ENCODE data around the gene CYP11A1.
"Not testable (repeated sequence)": the region's sequence is repeated elsewhere in the genome, so short reads cannot be mapped to it uniquely, and the experiment has no call there.

The CYP11A1 gene

DNA sequence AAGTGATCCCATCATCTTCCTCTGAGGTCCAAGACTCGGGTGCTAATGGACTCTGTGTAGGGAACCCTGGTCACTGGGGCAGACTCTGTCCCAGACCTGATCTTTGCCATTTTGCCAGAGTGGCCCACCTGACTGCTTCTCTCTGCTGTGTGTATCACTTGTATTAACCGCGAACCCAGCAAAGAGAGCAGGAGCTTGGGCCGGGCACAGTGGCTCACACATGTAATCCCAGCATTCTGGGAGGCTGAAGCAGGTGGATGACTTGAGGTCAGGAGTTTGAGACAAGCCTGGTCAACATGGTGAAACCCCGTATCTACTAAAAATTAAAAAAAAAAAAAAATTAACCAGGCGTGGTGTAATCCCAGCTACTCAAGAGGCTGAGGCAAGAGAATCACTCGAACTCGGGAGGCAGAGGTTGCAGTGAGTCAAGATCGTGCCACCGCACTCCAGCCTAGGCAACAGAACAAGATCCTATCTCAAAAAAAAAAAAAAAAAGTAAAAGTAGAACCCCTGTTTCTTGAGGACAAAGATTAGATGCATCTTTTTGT is 32.9 kb upstream of the CYP11A1 start:
- DNase-seq: no peak

DNA sequence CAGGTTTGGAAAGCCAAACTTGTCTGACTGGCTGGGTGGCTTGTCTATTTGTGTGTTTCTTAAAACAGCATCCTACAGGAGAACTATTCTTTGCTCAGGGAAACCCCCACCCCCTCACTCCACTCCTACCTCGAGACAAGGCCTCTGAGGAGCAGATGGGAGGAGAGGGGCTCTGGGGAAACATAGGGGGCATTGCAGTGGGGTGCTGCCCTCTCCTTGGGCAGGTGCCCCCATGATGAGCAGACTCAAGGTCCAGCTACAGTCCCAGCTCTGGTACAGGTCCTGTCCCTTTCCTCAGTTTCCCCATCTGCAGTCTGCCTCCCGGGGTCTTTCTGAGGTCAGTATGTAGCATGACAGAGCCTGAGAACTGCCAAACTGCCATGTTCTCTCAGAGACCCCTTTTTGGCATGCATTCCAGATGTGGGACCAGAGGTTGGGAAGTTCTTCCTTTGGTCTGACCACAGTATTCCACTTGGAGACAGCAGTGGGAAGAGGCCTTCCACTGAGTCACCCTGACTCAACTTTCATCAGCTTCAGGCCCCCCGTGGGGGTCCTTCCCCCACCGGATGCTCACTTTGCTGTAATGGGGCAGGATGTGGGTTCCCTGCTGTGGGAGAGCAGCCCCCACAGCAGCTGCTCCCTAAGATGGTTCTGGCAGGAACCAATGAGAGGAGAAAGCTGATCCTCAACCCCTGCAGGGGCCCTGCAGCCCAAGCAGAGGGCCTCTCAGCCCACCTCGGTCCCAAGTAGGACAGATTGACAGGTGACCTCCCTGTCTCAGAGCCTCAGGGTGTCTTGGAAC is 32.3 kb upstream of the CYP11A1 start:
- DNase-seq: peak; percentile 39

DNA sequence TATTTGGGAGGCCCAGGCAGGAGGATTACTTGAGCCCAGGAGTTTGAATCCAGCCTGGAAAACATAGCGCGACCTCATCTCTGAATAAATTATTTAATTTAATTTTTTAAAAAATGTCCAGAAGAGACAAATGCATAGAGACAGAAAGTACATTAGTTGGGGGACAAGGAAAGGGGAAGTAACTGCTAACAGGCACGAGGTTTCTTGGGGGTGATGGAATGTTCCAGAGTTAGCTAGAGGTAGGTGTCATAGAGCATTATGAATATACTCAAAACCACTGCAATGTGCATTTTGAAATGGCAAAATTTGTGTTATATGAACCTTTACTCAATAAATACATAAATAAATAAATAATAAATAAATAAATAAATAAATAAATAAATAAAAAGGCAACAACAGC is 31.7 kb upstream of the CYP11A1 start:
- DNase-seq: no peak

DNA sequence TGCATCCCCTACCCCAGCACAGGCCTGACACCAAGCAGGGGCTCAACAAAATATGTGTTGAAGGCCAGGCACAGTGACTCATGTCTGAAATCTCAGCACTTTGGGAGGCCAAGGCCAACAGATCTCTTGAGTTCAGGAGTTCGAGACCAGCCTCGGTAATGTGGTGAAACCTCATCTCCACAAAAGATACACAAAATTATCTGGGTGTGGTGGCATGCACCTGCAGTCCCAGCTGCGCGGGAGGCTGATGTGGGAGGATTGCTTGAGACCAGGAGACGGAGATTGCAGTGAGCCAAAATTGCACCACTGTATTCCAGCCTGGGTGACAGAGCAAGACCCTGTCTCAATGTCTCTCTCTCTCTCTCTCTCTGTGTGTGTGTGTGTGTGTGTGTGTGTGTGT is 30.7 kb upstream of the CYP11A1 start:
- DNase-seq: no peak

DNA sequence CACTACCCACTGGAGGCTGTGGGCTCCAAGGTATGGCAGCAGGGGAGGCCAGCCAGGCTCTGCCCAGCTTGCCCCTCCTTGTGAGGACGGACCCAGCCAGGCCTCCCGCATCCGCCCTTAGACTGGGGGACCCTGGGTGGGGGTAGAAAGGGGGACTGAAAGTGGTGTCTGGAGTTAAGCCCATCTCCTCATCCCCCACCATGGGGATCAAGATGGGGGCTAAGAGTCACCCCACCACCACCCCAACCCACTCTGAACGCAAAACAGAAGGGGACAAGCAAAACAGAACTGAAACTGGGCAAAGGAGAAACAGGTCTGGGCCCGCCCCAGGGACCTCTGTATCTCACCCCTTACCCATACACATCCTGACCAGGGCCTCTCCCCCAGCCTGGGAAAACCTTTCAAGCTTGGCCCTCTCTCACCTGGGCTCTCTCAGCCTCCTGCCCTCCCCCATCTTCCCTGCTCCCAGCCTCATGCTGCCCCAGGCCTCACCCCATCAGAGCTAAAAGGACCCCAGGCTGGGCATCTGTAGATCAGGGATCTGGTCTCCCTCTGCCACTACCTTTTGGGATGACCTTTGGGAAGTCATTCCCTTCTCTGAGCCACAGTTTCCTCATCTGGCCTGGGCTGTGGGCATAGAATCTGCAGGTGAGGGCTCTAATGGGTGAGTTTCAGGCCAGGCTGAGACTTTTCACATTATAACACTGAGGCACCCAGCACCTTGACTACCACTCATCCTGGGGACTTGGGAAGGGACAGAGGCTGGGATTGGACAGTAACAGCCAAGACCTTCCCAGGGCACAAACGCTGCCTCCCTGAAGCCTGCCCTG is 30.0 kb upstream of the CYP11A1 start:
- no peak for DNase-seq

DNA sequence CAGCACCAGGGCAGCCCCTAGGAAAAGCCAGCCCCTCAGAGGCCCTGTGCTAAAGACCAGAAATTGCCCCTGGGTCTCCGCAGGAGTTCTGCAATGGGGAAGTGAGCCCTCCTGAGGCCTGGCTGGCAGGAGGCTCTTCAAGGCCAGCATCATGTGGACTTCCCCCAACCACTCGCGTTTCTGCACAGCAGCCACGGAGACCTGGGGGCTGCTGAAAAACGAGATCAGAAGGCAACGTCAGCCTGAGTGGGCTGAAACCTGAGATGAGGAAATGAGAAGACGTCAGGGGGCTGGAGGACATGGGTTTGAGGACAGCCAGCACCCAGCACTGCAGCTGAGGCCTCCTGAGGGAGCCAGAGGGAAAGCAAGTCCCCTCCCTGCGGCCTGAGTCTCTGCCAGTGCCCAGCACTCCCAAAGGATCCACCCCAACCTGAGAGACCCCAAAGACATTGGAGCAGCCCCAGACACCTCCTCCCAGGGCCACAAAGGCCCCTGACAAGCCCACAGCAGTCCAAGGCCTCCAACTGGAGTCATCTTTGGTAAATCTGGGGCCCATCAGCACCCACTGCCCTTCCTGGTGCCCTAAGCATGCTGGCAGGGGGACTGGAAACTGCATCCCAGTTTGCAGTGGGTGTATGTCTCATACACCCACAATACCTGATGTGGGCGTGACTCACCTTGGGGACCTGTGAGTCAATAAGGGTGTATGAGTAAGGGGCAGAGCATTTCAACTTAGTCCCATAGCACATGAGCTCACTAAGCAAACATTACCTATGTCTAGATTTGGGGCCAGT is 29.2 kb upstream of the CYP11A1 start:
- peak; percentile 91 for DNase-seq

DNA sequence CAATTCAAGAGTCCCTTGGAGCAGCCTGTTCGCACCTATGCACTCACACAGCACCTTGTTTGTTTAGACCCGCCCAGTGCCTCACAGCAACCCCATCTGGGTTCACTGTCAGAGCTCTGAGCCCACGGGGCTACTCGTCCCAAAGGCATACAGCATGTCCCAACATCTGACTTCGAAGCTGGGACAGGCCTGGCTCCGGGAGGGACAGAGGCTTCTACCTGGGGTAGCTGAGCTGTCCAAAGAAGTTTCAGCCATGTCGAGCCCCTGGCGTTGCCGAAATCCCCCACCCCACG is 28.6 kb upstream of the CYP11A1 start:
- DNase-seq: no peak

DNA sequence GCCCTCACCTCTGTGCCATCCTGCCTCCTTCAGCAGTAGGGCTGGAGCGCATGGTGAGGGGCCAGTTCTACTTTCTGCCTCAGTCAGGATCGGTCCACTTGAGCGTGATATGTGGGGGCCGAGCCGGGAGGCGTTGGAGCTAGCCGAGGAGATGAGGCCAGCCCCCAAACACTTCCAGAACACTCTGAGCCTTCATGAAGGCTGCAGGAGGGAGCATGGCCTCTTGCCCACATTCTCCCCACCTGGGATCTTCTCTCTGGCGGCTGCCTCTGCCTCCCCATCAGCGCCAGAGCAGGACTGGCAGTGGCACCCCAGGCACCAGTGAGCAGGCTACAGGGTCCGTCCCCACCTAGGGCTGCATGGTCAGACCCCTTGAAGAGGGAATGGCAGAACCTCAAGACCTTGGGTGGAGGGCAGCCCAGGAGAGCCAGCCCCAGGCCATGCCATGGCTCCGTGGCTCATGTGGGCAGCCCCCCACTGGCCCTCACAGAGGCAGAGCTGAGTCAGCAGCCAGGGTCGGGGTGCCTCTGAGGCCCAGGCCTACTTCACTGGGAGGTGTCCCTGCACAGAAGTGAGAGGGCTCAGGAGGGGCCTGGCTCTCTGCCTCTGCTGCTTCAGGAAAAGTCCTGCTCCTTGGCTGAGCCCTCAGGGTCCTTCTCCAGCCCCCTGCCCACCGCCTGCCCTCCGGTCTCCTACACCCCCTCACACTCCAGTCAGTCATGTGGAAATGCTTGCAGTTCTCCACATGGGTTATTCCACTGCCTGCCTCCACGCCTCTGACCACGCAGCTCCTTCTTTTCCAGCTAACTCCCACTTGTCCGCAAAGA is 28.1 kb upstream of the CYP11A1 start:
- no peak for DNase-seq

DNA sequence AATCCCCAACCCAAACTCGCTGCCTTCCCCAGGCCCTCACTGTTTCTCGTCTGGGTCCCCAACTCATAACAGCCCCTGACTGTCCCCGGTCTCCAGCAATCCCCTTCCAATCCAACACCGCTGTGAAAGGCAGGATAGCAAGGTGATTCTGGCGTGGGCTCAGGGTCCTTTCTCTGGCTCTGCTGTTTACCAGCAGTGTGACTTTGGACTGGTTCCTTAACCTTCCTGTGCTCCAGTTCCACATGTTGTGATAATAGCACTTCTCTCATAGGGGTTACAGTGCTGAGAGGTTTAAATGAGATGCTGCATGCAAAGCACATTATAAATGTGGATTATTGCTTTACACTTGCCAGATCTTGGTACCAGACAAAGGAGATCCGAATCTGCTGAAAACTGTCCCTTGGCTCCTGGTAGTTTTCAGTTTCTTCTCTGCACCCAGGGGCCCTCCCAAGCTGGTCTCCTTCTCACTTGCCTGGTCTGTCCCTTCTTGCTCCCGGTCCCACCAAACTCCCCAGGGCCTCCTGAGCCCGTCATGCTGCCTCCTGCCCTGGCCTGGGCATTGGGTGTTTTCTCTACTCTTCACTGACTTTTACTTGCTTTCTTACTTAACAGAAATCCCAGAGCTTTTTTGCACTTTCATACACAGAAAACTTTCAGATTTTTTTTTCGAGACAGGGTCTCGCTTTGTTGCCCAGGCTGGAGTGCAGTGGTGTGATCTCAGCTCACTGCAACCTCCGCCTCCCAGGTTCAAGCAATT is 26.8 kb upstream of the CYP11A1 start:
- DNase-seq: no peak

DNA sequence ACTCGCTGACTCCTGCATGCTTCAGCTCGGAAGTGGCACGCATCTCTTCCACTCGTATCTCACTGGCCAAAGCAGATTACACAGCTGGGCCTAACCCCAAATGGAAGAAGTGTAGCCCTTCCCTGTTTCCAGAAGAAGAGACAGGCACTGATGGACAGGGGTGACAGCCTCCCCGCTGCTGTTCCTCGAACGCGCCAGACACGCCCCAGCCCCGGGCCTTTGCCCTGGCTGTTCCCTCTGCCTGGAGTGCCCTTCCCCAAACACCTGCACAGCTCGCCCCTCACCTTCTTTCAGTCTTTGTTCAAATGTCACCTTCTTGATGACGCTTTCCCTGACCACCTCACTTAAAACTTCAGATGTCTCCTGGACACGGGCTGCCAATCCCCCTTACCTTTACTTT is 26.0 kb upstream of the CYP11A1 start:
- DNase-seq: no peak

DNA sequence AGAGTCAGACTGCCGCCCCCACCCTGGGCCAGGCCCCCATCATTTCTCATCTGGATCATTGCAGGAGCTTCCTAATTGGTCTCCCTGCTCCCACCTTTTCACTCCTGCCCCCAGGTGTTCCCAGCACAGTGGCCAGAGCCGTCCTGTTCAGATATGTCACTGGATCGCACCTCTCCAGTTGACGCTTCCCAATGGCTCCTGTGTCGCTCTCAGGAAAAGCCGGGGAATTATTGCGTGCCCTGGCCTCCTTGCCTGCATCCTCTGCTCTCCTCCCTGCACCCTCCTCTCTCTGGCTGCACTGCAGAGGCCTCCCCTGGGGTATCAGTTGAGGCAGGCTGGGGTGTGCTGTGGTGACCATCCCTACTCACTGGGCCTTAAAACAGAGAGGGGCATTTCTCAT is 25.5 kb upstream of the CYP11A1 start:
- no peak for DNase-seq

DNA sequence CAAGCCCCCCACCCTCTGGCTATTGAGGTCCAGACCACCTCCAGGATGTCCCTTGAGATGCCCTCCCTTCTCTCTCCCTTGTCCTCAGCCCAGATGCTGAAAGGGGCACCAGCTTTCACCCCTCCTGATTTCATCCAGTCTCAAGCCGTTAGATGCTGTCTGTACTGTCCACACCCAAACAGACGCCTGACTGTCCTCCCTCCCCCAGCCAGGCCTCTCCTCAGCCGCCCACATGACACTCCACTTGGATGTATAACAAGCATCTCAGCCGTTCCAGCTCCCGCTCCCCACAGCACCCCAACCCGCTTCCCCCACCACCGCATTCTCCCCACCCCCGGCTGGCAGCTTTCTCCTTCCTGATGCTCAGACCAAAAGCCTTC is 25.0 kb upstream of the CYP11A1 start:
- no peak for DNase-seq

DNA sequence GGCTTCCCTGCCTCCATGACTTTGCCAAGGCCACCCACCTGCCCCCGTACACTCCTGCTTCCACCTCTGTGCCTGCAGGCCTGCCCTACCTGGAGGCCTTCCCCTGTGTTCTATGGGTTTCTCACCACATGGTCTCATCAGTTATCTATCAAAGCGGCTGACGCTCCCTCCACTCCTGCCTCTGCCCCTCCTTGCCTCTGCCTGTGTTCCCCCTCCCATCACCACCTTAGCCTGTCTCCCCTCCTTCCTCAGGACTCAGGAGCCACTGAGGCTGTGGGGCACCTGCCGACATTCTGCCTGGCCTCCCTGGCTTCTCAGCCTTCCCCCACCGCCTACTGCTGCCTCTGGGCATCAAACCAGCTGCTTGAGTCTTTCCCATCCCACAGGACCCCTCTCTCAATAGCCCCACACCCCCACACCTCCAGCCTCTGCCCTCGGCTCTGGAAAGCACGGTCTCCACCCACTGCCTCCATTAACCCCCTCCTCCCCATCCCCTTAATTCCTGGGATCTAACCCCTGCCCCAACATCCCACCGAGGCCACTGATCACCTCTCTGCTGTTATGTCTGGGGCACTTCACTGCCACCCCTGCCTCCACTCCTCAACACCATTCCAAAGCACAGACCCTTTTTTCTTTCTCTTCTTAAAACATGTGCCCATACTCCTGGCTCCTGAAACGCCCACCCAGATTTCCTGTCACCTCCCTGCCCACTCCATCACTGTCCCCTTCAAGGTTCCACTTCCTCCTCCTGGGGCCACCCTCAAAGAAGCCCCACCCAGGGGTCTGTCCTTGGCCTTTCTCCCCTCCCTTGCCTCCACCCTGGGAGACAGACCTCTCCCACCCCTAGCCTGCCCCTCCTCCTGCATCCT is 24.4 kb upstream of the CYP11A1 start:
- DNase-seq: no peak

DNA sequence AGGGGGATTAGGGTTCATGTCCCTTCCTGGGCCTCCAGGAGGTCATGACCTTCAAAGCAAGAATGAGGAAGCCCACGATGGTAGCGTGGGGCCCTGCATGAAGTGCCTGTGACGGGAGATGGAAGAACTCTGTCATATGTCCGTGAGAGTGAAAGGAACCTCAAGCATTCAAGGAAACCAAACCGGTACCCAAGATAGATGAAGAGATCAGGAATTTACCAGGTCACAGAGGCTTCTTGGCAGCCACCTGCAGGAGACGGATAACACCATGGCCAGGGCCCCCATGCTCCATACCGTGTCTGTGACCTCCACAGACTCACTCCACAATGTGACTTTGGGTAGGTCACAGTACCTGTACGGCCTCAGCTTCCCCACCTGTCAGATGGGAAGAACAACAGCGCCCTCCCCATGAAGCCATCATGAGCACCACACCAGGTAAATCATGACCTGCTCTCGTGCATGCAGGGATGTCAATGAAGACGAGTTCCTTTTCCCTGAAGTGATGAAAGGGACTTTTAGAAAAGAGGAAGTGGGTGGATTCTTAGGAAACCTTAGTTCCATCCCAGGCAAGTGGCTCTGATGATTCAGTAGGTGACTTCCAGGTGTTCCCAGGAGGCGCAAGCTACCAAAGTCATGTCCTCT is 23.3 kb upstream of the CYP11A1 start:
- DNase-seq: no peak

DNA sequence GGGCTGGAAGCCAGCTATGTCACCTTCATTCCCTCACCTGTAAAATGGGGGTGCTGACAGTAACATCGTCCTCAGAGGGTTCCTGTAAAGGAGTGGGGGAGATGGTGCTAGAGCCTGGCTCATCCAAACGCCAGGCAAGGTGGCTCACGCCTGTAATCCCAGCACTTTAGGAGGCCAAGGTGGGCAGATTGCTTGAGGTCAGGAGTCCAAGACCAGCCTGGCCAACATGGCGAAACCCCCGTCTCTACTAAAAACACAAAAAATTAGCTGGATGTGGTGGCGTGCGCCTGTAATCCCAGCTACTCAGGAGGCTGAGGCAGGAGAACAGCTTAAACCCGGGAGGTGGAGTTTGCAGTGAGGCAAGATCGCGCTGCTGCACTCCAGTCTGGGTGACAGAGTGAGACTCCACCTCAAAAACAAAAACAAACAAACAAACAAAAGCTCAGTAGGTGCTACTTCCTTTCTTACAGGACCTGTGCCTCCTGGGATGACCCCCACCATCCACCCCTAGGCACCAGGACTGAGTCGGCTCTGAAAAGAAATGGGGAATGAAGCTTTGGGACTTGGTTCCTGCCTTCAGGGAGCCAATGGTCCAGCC is 22.7 kb upstream of the CYP11A1 start:
- DNase-seq: not testable (repeated sequence)

DNA sequence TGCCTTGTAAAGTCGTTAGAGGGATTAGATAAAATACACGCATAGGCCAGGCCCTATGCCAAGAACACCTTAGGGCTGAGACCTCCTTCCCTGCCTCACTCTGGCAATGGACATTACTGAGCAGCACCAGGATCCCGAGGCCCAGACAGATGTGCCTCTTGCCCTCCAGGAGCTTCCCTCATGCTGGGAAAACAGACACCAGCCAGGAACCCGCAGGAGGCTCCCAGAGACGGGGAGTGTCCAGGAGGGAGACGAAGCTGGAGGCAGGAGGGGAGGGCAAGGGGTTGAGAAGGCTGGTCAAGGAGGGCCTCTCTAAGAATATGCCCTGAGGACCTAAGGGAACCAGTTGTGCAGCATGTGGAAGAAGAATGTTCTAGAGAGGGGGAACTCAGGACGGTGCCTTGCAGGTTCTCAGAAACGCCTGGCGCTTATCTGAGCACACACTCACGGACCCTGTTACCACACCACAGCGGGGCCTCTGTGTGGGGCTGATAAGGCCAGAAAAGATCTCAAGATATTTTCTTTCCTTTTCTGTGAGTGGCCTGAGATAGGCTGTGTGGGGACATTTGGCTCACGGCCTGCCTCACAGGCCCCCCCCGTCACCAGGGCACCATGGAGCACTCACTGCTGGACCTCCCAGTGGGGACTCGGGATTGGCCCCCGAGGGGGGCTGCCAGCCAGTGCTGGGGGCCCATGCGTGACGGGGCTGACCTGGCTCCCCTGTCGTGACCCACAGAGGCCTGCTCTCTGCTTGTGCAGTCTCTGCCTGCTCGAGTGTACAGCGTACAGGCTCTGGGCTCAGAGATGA is 22.0 kb upstream of the CYP11A1 start:
- no peak for DNase-seq

DNA sequence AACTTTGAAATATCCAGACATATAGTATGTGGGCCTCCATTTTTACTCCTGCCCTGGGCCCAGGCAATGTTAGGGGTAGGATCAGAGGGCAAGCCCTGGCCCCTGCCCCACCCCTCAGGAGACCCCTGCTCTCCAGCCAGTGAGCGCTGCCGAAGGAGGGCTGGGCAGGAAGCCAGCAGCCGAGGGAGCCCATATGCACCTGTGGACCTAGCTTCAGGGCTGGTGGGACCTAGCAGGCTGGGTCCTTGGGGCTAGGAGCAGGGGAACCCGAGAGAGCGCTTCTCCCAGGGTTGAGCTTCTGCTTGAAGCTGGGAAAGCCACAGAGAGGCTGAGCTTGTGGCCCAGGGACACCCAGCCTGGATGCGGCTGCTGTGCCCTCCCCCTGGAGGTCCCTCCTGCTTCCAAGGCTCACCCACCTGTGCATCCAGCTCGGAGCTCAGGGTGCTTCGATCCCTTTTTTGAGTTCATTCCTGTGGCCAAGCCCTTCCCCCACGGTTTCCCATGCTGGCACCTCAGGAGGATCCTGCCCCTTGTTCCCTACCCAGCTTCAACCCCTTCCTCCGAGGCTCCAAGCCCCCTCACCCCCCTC is 21.0 kb upstream of the CYP11A1 start:
- no peak for DNase-seq

DNA sequence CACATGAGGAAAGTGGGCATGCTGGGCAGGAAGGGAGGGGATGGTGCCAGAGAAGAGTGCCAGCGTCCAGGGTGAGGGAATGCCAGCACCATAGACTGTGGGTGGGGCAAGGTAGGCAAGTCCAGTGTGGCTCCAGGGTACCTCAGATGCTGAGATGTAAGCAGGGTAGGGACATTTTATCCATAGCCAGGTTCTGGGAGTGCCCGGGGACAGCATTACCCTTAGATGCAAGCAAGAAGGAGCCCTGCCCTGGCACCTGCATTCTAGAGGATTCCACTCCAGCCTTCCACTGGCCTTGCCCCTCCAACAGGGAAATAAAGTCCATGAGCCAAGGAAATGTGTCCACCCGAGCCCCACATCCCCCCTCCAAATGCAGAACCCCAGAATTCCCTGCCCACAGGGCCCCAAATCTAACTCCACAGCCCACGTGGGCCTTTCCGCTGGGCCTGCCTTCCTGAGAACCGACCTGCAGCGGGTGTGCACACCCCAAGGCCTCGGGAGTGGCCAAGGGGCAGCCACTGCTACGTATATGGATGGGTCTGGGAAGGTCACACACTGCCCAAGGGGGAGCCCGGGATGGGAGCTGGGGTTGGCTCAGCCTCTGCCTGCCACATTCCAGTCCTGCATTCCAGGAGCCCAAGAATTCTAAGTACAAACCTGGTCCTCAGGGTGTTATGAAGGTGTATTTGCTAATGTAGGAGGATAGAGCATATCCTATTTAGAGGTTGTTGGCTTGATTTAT is 20.3 kb upstream of the CYP11A1 start:
- DNase-seq: peak; percentile 37

Data from kidney glomerular epithelial cell (primary cell).